ENCODE measurements around the gene STXBP6. TPM values are rescaled to one million over a fixed set of nuclear protein-coding genes. Genes with fewer than 3 reads are reported as not detected.

Gene STXBP6
- total RNA-seq, 1 donor from 2014 or later = 0.51 TPM

- Mint-ChIP-seq H3K27ac (ENCODE audit: unreplicated experiment) (no peak overlapping the region), H3K4me1 (ENCODE audit: unreplicated experiment) (peaks cover 12% of the 10 kb centered on the region), H3K4me3 (ENCODE audit: unreplicated experiment) (no peak overlapping the region), H3K27me3 (ENCODE audit: unreplicated experiment) (peaks cover 6% of the 10 kb centered on the region), H3K9me3 (ENCODE audit: unreplicated experiment) (no peaks in the 10 kb centered on the region), H3K36me3 (ENCODE audit: low read depth, unreplicated experiment) (no peaks in the 10 kb centered on the region)
- no peak for TF ChIP-seq CTCF (IDR thresholded peaks at IDR 0.05; ENCODE audit: unreplicated experiment)
- no peak for DNase-seq (ENCODE audit: low spot score)
Observed at GRCh38 chr14:24853446-24853845, 196.5 kb downstream of the STXBP6 start.

GRCh38 chr14:24852312-24853060 is 197.5 kb downstream of the STXBP6 start:
- no peak overlapping the region for H3K4me3 Mint-ChIP-seq (ENCODE audit: unreplicated experiment)
- TF ChIP-seq CTCF (IDR thresholded peaks at IDR 0.05; ENCODE audit: unreplicated experiment) = no peak
- H3K36me3 Mint-ChIP-seq (ENCODE audit: low read depth, unreplicated experiment) = no peaks in the 10 kb centered on the region
- peaks cover 7% of the 10 kb centered on the region for H3K4me1 Mint-ChIP-seq (ENCODE audit: unreplicated experiment)
- H3K9me3 Mint-ChIP-seq (ENCODE audit: unreplicated experiment) = no peaks in the 10 kb centered on the region
- peaks cover 6% of the 10 kb centered on the region for H3K27me3 Mint-ChIP-seq (ENCODE audit: unreplicated experiment)
- no peak for DNase-seq (ENCODE audit: low spot score)
- no peak overlapping the region for H3K27ac Mint-ChIP-seq (ENCODE audit: unreplicated experiment)

GRCh38 chr14:24851837-24852236 is 198.1 kb downstream of the STXBP6 start:
- Mint-ChIP-seq H3K4me1 (ENCODE audit: unreplicated experiment) (peaks cover 7% of the 10 kb centered on the region), H3K27me3 (ENCODE audit: unreplicated experiment) (peaks cover 6% of the 10 kb centered on the region), H3K36me3 (ENCODE audit: low read depth, unreplicated experiment) (no peaks in the 10 kb centered on the region), H3K4me3 (ENCODE audit: unreplicated experiment) (no peak overlapping the region), H3K27ac (ENCODE audit: unreplicated experiment) (no peak overlapping the region), H3K9me3 (ENCODE audit: unreplicated experiment) (no peaks in the 10 kb centered on the region)
- no peak for TF ChIP-seq CTCF (IDR thresholded peaks at IDR 0.05; ENCODE audit: unreplicated experiment)
- no peak for DNase-seq (ENCODE audit: low spot score)

- Mint-ChIP-seq H3K4me3 (ENCODE audit: unreplicated experiment) (no peak overlapping the region), H3K4me1 (ENCODE audit: unreplicated experiment) (peaks cover 7% of the 10 kb centered on the region), H3K36me3 (ENCODE audit: low read depth, unreplicated experiment) (no peaks in the 10 kb centered on the region), H3K27me3 (ENCODE audit: unreplicated experiment) (peaks cover 6% of the 10 kb centered on the region), H3K27ac (ENCODE audit: unreplicated experiment) (no peak overlapping the region), H3K9me3 (ENCODE audit: unreplicated experiment) (no peaks in the 10 kb centered on the region)
- no peak for TF ChIP-seq CTCF (IDR thresholded peaks at IDR 0.05; ENCODE audit: unreplicated experiment)
- DNase-seq (ENCODE audit: low spot score) = no peak
Observed at GRCh38 chr14:24851406-24851805, 198.5 kb downstream of the STXBP6 start.

GRCh38 chr14:24850072-24850471 is 199.9 kb downstream of the STXBP6 start:
- DNase-seq (ENCODE audit: low spot score) = no peak
- no peaks in the 10 kb centered on the region for H3K9me3 Mint-ChIP-seq (ENCODE audit: unreplicated experiment)
- no peak overlapping the region for H3K27ac Mint-ChIP-seq (ENCODE audit: unreplicated experiment)
- peaks cover 6% of the 10 kb centered on the region for H3K27me3 Mint-ChIP-seq (ENCODE audit: unreplicated experiment)
- no peaks in the 10 kb centered on the region for H3K36me3 Mint-ChIP-seq (ENCODE audit: low read depth, unreplicated experiment)
- peaks cover 7% of the 10 kb centered on the region for H3K4me1 Mint-ChIP-seq (ENCODE audit: unreplicated experiment)
- no peak for TF ChIP-seq CTCF (IDR thresholded peaks at IDR 0.05; ENCODE audit: unreplicated experiment)
- no peak overlapping the region for H3K4me3 Mint-ChIP-seq (ENCODE audit: unreplicated experiment)

Measured in endothelial cell (in vitro differentiated cells).